ENCODE data around the gene GHDC. TPM values are rescaled to one million over a fixed set of nuclear protein-coding genes. Genes with fewer than 3 reads are reported as not detected.
"Not testable (repeated sequence)": the region's sequence is repeated elsewhere in the genome, so short reads cannot be mapped to it uniquely, and the experiment has no call there.

The GHDC gene
- total and polyA plus RNA-seq, 2 donors from 2014 or later = 37.0 to 41.2 TPM

DNA sequence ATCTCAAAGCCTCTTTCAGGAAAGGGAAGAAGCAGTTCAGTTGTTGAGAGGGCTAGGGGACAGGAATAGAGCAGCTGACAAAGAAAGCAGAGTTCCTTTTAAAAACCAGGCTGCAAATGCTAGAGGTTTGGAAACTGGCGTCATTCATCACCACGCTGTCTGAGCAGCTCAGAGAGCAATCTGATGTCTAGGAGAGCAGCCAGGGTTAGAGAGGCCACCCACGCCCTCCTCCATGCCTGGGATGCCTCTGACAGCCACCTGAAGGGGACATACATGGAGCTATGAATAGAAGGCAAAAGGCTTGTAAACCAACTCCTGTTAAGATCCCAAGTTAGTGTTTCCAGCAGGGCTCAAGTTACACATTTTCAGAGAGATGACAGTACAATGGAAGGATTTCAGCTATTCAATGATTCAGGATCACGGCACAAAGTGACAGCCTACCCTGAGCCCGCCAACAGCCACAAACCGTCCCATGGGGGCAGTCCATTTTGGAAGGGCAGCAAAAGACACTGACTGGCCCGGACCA, 51.9 kb downstream of the GHDC start:
- no peaks in the 10 kb centered on the region for H3K27me3 ChIP-seq (ENCODE audit: control insufficient read depth, insufficient read depth, low read length)
- H3K9me3 ChIP-seq (ENCODE audit: control insufficient read depth in 2 of 3, insufficient read depth in 1 of 3, low read length in 3 of 3) = no peaks in the 10 kb centered on the region
- H3K4me3 ChIP-seq (ENCODE audit: low read length in 3 of 3) = no peak overlapping the region
- H3K27ac ChIP-seq (ENCODE audit: low read depth in 2 of 2, low read length in 2 of 2) = peak overlapping the region in 1 of 2 donors; percentile 59
- H3K36me3 ChIP-seq (ENCODE audit: control insufficient read depth in 2 of 3, insufficient read depth in 3 of 3, low read length in 3 of 3) = peaks cover 2 to 6% (median 2%) of the 10 kb centered on the region in 3 donors
- TF ChIP-seq, protein P1, sequence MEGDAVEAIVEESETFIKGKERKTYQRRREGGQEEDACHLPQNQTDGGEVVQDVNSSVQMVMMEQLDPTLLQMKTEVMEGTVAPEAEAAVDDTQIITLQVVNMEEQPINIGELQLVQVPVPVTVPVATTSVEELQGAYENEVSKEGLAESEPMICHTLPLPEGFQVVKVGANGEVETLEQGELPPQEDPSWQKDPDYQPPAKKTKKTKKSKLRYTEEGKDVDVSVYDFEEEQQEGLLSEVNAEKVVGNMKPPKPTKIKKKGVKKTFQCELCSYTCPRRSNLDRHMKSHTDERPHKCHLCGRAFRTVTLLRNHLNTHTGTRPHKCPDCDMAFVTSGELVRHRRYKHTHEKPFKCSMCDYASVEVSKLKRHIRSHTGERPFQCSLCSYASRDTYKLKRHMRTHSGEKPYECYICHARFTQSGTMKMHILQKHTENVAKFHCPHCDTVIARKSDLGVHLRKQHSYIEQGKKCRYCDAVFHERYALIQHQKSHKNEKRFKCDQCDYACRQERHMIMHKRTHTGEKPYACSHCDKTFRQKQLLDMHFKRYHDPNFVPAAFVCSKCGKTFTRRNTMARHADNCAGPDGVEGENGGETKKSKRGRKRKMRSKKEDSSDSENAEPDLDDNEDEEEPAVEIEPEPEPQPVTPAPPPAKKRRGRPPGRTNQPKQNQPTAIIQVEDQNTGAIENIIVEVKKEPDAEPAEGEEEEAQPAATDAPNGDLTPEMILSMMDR (IDR thresholded peaks at IDR 0.05; ENCODE audit: borderline replicate concordance, extremely low read depth, insufficient read depth) = no peak
- DNase-seq (no peak), FAIRE-seq (no peak)
- intact Hi-C loops (cut with DNase I) = no loop called here
- H3K9ac ChIP-seq (ENCODE audit: low read length in 3 of 3) = no peak overlapping the region
- peaks cover 0 to 30% (median 20%) of the 10 kb centered on the region in 3 donors for H3K4me1 ChIP-seq (ENCODE audit: control insufficient read depth in 2 of 3, insufficient read depth in 2 of 3, low read depth in 1 of 3, low read length in 3 of 3)

DNA sequence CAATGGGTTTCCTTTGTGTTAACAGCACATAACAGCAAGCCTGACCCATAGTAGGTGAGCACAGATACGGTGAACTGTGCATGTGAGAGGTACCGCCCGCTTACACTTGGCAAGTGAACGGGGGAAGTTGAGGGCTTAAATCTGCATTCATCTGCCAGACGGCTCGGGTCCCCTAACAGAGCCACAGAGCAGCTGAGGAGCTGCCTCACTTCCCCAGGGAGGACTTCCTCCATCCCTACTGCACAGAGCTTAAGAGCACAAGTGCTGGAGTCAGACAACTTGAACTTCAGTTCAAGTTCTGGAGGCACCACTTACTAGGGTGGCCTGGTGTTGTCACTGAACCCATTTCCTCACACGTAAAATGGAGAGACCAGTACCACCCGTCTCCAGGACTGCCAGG, 52.9 kb downstream of the GHDC start:
- no peak for FAIRE-seq
- intact Hi-C loops (cut with DNase I) = no loop called here
- Histone ChIP-seq H3K27me3 (ENCODE audit: control insufficient read depth, insufficient read depth, low read length) (no peaks in the 10 kb centered on the region), H3K36me3 (ENCODE audit: control insufficient read depth in 2 of 3, insufficient read depth in 3 of 3, low read length in 3 of 3) (peaks cover 0 to 6% (median 2%) of the 10 kb centered on the region in 3 donors), H3K4me1 (ENCODE audit: control insufficient read depth in 2 of 3, insufficient read depth in 2 of 3, low read depth in 1 of 3, low read length in 3 of 3) (peaks cover 0 to 34% (median 24%) of the 10 kb centered on the region in 3 donors), H3K4me3 (ENCODE audit: low read length in 3 of 3) (no peak overlapping the region), H3K9me3 (ENCODE audit: control insufficient read depth in 2 of 3, insufficient read depth in 1 of 3, low read length in 3 of 3) (no peaks in the 10 kb centered on the region), H3K27ac (ENCODE audit: low read depth in 2 of 2, low read length in 2 of 2) (no peak overlapping the region), H3K9ac (ENCODE audit: low read length in 3 of 3) (no peak overlapping the region)
- no peak for DNase-seq
- TF ChIP-seq, protein P1 (IDR thresholded peaks at IDR 0.05; ENCODE audit: borderline replicate concordance, extremely low read depth, insufficient read depth) = no peak

DNA sequence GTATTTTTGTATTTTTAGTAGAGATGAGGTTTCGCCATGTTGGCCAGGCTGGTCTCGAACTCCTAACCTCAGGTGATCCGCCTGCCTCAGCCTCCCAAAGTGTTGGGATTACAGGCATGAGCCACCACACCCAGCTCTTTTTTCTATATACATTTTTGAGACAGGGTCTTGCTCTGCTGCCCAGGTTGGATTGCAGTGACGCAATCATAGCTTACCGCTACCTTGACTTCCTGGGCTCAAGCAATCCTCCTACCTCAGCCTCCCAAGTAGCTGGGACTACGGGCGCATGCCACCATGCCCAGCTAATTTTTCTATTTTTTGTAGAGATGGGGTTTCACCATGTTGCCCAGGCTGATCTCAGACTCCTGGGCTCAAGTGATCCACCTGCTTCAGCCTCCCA, 53.6 kb downstream of the GHDC start:
- not testable (repeated sequence) for H3K36me3 ChIP-seq (ENCODE audit: control insufficient read depth in 2 of 3, insufficient read depth in 3 of 3, low read length in 3 of 3); FAIRE-seq

More for the DNA sequence above, 53.6 kb downstream of the GHDC start:
- H3K27me3 ChIP-seq (ENCODE audit: control insufficient read depth, insufficient read depth, low read length); H3K9ac ChIP-seq (ENCODE audit: low read length in 3 of 3); H3K9me3 ChIP-seq (ENCODE audit: control insufficient read depth in 2 of 3, insufficient read depth in 1 of 3, low read length in 3 of 3); H3K27ac ChIP-seq (ENCODE audit: low read depth in 2 of 2, low read length in 2 of 2); DNase-seq; H3K4me3 ChIP-seq (ENCODE audit: low read length in 3 of 3); intact Hi-C loops (cut with DNase I): not testable (repeated sequence)
- peaks cover 5 to 39% (median 31%) of the 10 kb centered on the region in 3 donors for H3K4me1 ChIP-seq (ENCODE audit: control insufficient read depth in 2 of 3, insufficient read depth in 2 of 3, low read depth in 1 of 3, low read length in 3 of 3)

Other genes starting within 250 kb of the GHDC start
- 87.5 TPM for gene CNP, start 227.7 kb downstream of the GHDC start, total RNA-seq
- 64.0 TPM for gene CNP, start 227.7 kb downstream of the GHDC start, polyA plus RNA-seq (ENCODE audit: insufficient read depth, low read depth, low replicate concordance)
- 88.1 TPM for gene DNAJC7, start 177.1 kb downstream of the GHDC start, total RNA-seq
- 141 TPM for gene DNAJC7, start 177.1 kb downstream of the GHDC start, polyA plus RNA-seq (ENCODE audit: insufficient read depth, low read depth, low replicate concordance)
- 26.8 TPM for gene NKIRAS2, start 174.4 kb downstream of the GHDC start, total RNA-seq
- gene NKIRAS2, start 174.4 kb downstream of the GHDC start, polyA plus RNA-seq (ENCODE audit: insufficient read depth, low read depth, low replicate concordance) = 21.2 TPM
- 3.8 TPM for gene C17orf113, start 143.9 kb downstream of the GHDC start, total RNA-seq
- 1.1 TPM for gene C17orf113, start 143.9 kb downstream of the GHDC start, polyA plus RNA-seq (ENCODE audit: insufficient read depth, low read depth, low replicate concordance)
- 1.2 TPM for gene ZNF385C, start 96.0 kb downstream of the GHDC start, total RNA-seq
- 1.1 TPM for gene ZNF385C, start 96.0 kb downstream of the GHDC start, polyA plus RNA-seq (ENCODE audit: insufficient read depth, low read depth, low replicate concordance)
- gene DHX58, start 81.8 kb downstream of the GHDC start, total RNA-seq = 27.5 TPM
- gene DHX58, start 81.8 kb downstream of the GHDC start, polyA plus RNA-seq (ENCODE audit: insufficient read depth, low read depth, low replicate concordance) = 22.1 TPM
- gene KAT2A, start 73.1 kb downstream of the GHDC start, total RNA-seq = 38.6 TPM
- gene KAT2A, start 73.1 kb downstream of the GHDC start, polyA plus RNA-seq (ENCODE audit: insufficient read depth, low read depth, low replicate concordance) = 38.6 TPM
- not detected for gene HSPB9, start 71.7 kb downstream of the GHDC start, total RNA-seq
- gene HSPB9, start 71.7 kb downstream of the GHDC start, polyA plus RNA-seq (ENCODE audit: insufficient read depth, low read depth, low replicate concordance) = 0.99 TPM
- 159 TPM for gene RAB5C, start 39.5 kb downstream of the GHDC start, total RNA-seq
- 286 TPM for gene RAB5C, start 39.5 kb downstream of the GHDC start, polyA plus RNA-seq (ENCODE audit: insufficient read depth, low read depth, low replicate concordance)
- gene KCNH4, start 13.4 kb downstream of the GHDC start, total RNA-seq = 0.35 TPM
- gene KCNH4, start 13.4 kb downstream of the GHDC start, polyA plus RNA-seq (ENCODE audit: insufficient read depth, low read depth, low replicate concordance) = not detected
- not detected for gene HCRT, start 9.0 kb downstream of the GHDC start, total RNA-seq
- gene HCRT, start 9.0 kb downstream of the GHDC start, polyA plus RNA-seq (ENCODE audit: insufficient read depth, low read depth, low replicate concordance) = not detected
- 68.0 TPM for gene STAT5B, start 81.9 kb upstream of the GHDC start, total RNA-seq
- gene STAT5B, start 81.9 kb upstream of the GHDC start, polyA plus RNA-seq (ENCODE audit: insufficient read depth, low read depth, low replicate concordance) = 20.4 TPM
- 47.9 TPM for gene STAT5A, start 94.0 kb upstream of the GHDC start, total RNA-seq
- gene STAT5A, start 94.0 kb upstream of the GHDC start, polyA plus RNA-seq (ENCODE audit: insufficient read depth, low read depth, low replicate concordance) = 11.5 TPM
- 327 TPM for gene STAT3, start 193.9 kb upstream of the GHDC start, total RNA-seq
- 55.6 TPM for gene STAT3, start 193.9 kb upstream of the GHDC start, polyA plus RNA-seq (ENCODE audit: insufficient read depth, low read depth, low replicate concordance)
- 204 TPM for gene CAVIN1, start 228.8 kb upstream of the GHDC start, total RNA-seq
- gene CAVIN1, start 228.8 kb upstream of the GHDC start, polyA plus RNA-seq (ENCODE audit: insufficient read depth, low read depth, low replicate concordance) = 67.1 TPM

All from kidney (tissue), 14 donors.